HepG2 (cell line): ENCODE data around the gene VEZT. TPM values are rescaled to one million over a fixed set of nuclear protein-coding genes. Genes with fewer than 3 reads are reported as not detected.
A peak's percentile ranks its signal among the peaks of the same experiment; 100 is the strongest.

Experiments
- KAT2B ChIP-seq: fragments of 150-350 bp; IDR thresholded peaks from 2 replicates; pipeline ENCODE4 v1.6.1; 2014; ENCODE audit warnings: low read depth, low read length, borderline replicate concordance
- NFYC ChIP-seq: IDR thresholded peaks from 2 replicates; pipeline ENCODE4 v1.6.1; 2016; ENCODE audit warnings: missing genetic modification reagents, missing compliant biosample characterization
- PAF1 ChIP-seq: IDR thresholded peaks from 2 replicates; pipeline ENCODE4 v1.6.1; 2016; ENCODE audit warnings: missing genetic modification reagents, missing compliant biosample characterization
- ZSCAN21 ChIP-seq: sonication (generic); formaldehyde crosslinking; IDR thresholded peaks from 2 replicates; pipeline ENCODE4 v1.8.0; 2022; ENCODE audit warnings: mild to moderate bottlenecking, missing genetic modification reagents, moderate library complexity, borderline replicate concordance
- polyA plus RNA-seq, 8 experiments: library from polyadenylated mRNA; depleted of rRNA in 3 of 8; stranded (reverse) in 7 of 8; unstranded in 1 of 8; fragments of >200 nt; fragmentation: Illumina TruSeq in 4 of 8; extraction: Trizol in 4 of 8; gene quantifications; 2 replicates each; pipeline versions ENCODE4 v1.2.1 to v1.2.3, GENCODE V29; 2011 to 2016; ENCODE audit warnings: low read depth in 4 of 8, missing spikeins in 1 of 8, mixed read lengths in 1 of 8; ENCODE audit not compliant: insufficient read depth in 1 of 8
- total RNA-seq, 5 experiments: library from RNA; depleted of rRNA; stranded (reverse); fragments of >200 nt; fragmentation: Illumina TruSeq; extraction: Trizol; gene quantifications; 2 replicates each; pipeline ENCODE4 v1.2.3, GENCODE V29; 2016; ENCODE audit warnings: low read depth in 1 of 5
- TF ChIP-seq, protein P1 (sequence below): sonication (generic); formaldehyde crosslinking; IDR thresholded peaks from 2 replicates; pipeline ENCODE4 v1.5.0; 2020; ENCODE audit warnings: mild to moderate bottlenecking, low read depth, missing genetic modification reagents, borderline replicate concordance
- TF ChIP-seq, protein P2 (sequence below): sonication (generic); formaldehyde crosslinking; IDR thresholded peaks from 2 replicates; pipeline ENCODE4 v1.4.0; 2020; ENCODE audit warnings: missing genetic modification reagents
- TF ChIP-seq, protein P3 (sequence below): sonication (generic); formaldehyde crosslinking; IDR thresholded peaks from 2 replicates; pipeline ENCODE4 v1.8.0; 2022; ENCODE audit warnings: missing genetic modification reagents, mild to moderate bottlenecking, inconsistent platforms, borderline replicate concordance
- TF ChIP-seq, protein P4 (sequence below): IDR thresholded peaks from 2 replicates; pipeline ENCODE4 v1.6.1; 2016; ENCODE audit warnings: low read depth
- TF ChIP-seq, protein P5 (sequence below), 2 experiments: IDR thresholded peaks; 2 replicates each; pipeline ENCODE4 v1.6.1; 2011 to 2012; ENCODE audit warnings: low read length in 2 of 2, borderline replicate concordance in 1 of 2, low read depth in 1 of 2, mild to moderate bottlenecking in 1 of 2, moderate library complexity in 1 of 2
- TF ChIP-seq, protein P6 (sequence below): sonication (generic); formaldehyde crosslinking; IDR thresholded peaks from 2 replicates; pipeline ENCODE4 v1.5.1; 2020; ENCODE audit warnings: missing genetic modification reagents, mild to moderate bottlenecking, borderline replicate concordance
- TF ChIP-seq, protein P7 (sequence below): sonication (generic); formaldehyde crosslinking; IDR thresholded peaks from 2 replicates; pipeline ENCODE4 v1.5.1; 2020; ENCODE audit warnings: mild to moderate bottlenecking, moderate library complexity, missing genetic modification reagents
- TF ChIP-seq, protein P8 (sequence below): sonication (generic); formaldehyde crosslinking; IDR thresholded peaks from 2 replicates; pipeline ENCODE4 v1.5.1; 2020; ENCODE audit warnings: mild to moderate bottlenecking, missing genetic modification reagents, moderate library complexity

VEZT gene
- total and polyA plus RNA-seq, 2 of the 13 experiments (the other 11 are each of a cell fraction or from before 2014, with no cell fraction given), result 35.5 to 51.6 TPM

DNA sequence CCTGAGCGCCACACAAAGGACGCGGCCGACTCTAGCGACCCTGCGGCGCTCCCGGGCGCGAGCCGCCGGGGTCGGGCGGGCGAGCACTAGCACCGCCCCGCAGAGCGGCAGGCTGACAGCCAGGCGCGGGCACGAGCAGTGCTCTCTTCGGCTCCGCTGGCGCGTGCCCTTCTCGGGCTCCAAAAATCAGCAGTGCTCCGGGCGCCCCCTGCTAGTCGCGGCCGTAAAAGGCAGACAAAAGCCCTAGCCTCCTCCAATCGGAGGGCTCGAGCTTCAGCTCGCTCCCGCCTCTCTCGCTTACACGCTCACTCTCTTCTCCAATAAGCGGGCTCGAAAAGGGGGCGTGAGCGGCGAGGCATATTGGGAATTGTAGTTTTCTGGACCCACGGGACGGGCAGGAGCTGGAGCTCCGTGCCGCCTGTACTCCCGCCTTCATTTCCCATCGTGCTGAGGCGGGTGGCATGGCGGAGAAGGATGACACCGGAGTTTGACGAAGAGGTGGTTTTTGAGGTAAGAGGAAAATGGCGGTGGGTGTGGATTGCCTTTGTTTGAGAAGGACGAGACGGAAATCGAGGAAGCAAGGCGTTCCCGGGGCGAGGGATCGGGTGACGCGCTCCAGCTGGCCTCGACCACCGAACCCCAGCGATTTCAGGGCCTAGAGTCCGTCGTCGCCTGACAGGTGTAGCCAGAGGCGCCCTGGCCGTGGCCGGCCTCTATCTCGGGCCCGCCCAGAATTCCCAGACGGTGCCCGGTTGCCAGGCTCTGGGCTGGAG lies at the start of gene VEZT, which contains the start of gene FGD6 (continued):
- TF ChIP-seq, protein P1, sequence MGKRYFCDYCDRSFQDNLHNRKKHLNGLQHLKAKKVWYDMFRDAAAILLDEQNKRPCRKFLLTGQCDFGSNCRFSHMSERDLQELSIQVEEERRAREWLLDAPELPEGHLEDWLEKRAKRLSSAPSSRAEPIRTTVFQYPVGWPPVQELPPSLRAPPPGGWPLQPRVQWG (CRISPR knock-in tag), result no peak
- TF ChIP-seq, protein P2, sequence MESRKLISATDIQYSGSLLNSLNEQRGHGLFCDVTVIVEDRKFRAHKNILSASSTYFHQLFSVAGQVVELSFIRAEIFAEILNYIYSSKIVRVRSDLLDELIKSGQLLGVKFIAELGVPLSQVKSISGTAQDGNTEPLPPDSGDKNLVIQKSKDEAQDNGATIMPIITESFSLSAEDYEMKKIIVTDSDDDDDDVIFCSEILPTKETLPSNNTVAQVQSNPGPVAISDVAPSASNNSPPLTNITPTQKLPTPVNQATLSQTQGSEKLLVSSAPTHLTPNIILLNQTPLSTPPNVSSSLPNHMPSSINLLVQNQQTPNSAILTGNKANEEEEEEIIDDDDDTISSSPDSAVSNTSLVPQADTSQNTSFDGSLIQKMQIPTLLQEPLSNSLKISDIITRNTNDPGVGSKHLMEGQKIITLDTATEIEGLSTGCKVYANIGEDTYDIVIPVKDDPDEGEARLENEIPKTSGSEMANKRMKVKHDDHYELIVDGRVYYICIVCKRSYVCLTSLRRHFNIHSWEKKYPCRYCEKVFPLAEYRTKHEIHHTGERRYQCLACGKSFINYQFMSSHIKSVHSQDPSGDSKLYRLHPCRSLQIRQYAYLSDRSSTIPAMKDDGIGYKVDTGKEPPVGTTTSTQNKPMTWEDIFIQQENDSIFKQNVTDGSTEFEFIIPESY (CRISPR knock-in tag), result no peak
- TF ChIP-seq, protein P3, sequence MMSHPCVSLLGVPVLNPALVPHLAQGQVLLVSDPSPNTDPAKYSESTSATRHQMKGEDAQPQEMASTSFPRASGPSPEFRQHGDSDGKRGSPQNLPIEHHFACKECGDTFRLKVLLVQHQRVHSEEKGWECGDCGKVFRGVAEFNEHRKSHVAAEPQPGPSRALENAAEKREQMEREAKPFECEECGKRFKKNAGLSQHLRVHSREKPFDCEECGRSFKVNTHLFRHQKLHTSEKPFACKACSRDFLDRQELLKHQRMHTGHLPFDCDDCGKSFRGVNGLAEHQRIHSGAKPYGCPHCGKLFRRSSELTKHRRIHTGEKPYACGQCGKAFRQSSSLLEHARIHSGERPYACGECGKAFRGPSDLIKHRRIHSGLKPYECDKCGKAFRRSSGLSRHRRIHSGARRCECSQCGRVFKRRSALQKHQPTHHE (CRISPR knock-in tag), result no peak
- TF ChIP-seq, protein P4, sequence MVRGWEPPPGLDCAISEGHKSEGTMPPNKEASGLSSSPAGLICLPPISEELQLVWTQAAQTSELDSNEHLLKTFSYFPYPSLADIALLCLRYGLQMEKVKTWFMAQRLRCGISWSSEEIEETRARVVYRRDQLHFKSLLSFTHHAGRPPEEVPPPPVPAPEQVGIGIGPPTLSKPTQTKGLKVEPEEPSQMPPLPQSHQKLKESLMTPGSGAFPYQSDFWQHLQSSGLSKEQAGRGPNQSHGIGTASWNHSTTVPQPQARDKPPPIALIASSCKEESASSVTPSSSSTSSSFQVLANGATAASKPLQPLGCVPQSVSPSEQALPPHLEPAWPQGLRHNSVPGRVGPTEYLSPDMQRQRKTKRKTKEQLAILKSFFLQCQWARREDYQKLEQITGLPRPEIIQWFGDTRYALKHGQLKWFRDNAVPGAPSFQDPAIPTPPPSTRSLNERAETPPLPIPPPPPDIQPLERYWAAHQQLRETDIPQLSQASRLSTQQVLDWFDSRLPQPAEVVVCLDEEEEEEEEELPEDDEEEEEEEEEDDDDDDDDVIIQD, result no peak
- TF ChIP-seq, protein P5, sequence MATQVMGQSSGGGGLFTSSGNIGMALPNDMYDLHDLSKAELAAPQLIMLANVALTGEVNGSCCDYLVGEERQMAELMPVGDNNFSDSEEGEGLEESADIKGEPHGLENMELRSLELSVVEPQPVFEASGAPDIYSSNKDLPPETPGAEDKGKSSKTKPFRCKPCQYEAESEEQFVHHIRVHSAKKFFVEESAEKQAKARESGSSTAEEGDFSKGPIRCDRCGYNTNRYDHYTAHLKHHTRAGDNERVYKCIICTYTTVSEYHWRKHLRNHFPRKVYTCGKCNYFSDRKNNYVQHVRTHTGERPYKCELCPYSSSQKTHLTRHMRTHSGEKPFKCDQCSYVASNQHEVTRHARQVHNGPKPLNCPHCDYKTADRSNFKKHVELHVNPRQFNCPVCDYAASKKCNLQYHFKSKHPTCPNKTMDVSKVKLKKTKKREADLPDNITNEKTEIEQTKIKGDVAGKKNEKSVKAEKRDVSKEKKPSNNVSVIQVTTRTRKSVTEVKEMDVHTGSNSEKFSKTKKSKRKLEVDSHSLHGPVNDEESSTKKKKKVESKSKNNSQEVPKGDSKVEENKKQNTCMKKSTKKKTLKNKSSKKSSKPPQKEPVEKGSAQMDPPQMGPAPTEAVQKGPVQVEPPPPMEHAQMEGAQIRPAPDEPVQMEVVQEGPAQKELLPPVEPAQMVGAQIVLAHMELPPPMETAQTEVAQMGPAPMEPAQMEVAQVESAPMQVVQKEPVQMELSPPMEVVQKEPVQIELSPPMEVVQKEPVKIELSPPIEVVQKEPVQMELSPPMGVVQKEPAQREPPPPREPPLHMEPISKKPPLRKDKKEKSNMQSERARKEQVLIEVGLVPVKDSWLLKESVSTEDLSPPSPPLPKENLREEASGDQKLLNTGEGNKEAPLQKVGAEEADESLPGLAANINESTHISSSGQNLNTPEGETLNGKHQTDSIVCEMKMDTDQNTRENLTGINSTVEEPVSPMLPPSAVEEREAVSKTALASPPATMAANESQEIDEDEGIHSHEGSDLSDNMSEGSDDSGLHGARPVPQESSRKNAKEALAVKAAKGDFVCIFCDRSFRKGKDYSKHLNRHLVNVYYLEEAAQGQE (IDR thresholded peaks at IDR 0.05; ENCODE audit: borderline replicate concordance in 1 of 2, low read depth in 1 of 2, low read length in 2 of 2), result 0 out of 4 replicates have a peak, but pooled peaks of 1 of the 2 experiments have one; percentile 11
- TF ChIP-seq ZSCAN21 (CRISPR knock-in tag) (no peak; the same call in 1 of the 2 replicates), NFYC (CRISPR knock-in tag) (peak; percentile 100), PAF1 (CRISPR knock-in tag) (no peak), KAT2B (no peak)
- TF ChIP-seq, protein P6, sequence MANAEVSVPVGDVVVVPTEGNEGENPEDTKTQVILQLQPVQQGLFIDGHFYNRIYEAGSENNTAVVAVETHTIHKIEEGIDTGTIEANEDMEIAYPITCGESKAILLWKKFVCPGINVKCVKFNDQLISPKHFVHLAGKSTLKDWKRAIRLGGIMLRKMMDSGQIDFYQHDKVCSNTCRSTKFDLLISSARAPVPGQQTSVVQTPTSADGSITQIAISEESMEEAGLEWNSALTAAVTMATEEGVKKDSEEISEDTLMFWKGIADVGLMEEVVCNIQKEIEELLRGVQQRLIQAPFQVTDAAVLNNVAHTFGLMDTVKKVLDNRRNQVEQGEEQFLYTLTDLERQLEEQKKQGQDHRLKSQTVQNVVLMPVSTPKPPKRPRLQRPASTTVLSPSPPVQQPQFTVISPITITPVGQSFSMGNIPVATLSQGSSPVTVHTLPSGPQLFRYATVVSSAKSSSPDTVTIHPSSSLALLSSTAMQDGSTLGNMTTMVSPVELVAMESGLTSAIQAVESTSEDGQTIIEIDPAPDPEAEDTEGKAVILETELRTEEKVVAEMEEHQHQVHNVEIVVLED, result peak; percentile 87
- TF ChIP-seq, protein P7, sequence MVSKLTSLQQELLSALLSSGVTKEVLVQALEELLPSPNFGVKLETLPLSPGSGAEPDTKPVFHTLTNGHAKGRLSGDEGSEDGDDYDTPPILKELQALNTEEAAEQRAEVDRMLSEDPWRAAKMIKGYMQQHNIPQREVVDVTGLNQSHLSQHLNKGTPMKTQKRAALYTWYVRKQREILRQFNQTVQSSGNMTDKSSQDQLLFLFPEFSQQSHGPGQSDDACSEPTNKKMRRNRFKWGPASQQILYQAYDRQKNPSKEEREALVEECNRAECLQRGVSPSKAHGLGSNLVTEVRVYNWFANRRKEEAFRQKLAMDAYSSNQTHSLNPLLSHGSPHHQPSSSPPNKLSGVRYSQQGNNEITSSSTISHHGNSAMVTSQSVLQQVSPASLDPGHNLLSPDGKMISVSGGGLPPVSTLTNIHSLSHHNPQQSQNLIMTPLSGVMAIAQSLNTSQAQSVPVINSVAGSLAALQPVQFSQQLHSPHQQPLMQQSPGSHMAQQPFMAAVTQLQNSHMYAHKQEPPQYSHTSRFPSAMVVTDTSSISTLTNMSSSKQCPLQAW, result peak; percentile 62
- TF ChIP-seq, protein P8, sequence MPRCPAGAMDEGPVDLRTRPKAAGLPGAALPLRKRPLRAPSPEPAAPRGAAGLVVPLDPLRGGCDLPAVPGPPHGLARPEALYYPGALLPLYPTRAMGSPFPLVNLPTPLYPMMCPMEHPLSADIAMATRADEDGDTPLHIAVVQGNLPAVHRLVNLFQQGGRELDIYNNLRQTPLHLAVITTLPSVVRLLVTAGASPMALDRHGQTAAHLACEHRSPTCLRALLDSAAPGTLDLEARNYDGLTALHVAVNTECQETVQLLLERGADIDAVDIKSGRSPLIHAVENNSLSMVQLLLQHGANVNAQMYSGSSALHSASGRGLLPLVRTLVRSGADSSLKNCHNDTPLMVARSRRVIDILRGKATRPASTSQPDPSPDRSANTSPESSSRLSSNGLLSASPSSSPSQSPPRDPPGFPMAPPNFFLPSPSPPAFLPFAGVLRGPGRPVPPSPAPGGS, result peak; percentile 85; the same call in 1 of the 2 replicates
